Measurements from ENCODE around the gene STH. TPM values are rescaled to one million over a fixed set of nuclear protein-coding genes. Genes with fewer than 3 reads are reported as not detected.

Gene STH
- total and polyA plus RNA-seq, 2 of the 4 experiments (the other 2 are of a cell fraction), result not detected

GRCh38 chr17:45968732-45969131 lies 30.3 kb upstream of the STH start:
- no peak overlapping the region for H2AK5ac ChIP-seq (ENCODE audit: low read depth, low read length)
- peaks cover 43% of the 10 kb centered on the region for H3K27me3 ChIP-seq (ENCODE audit: control insufficient read depth, insufficient read depth, low read length)
- in situ Hi-C loops (cut with MboI; ENCODE audit: low sequenced_read_pairs) (no loop called here), intact Hi-C loops (cut with micrococcal nuclease) (no loop called here), dilution Hi-C loops (cut with HindIII; ENCODE audit: low sequenced_read_pairs, unreplicated experiment) (no loop called here)
- H3K18ac ChIP-seq (ENCODE audit: low read depth, low read length), result no peak overlapping the region
- H2BK5ac ChIP-seq (ENCODE audit: low read depth, low read length, poor library complexity, severe bottlenecking), result no peak overlapping the region
- H3K4me2 ChIP-seq (ENCODE audit: low read depth, low read length), result no peak overlapping the region
- 0 out of 2 replicates have a peak, but pooled peaks cover 2% of the 10 kb centered on the region for H3K9me3 ChIP-seq (ENCODE audit: control insufficient read depth, insufficient read depth, low read length)
- H3K9ac ChIP-seq (ENCODE audit: low read depth, low read length), result no peak overlapping the region
- H3K27ac ChIP-seq (ENCODE audit: insufficient read depth, low read length), result no peak overlapping the region
- DNase-seq (no peak), ATAC-seq (ENCODE audit: low read depth) (no peak)
- no CpG with 5 or more reads among the region's 2 CpGs for WGBS, 2 experiments (ENCODE audit: extremely low coverage in 2 of 2, insufficient read length in 1 of 2)
- TF ChIP-seq MAZ (IDR thresholded peaks at IDR 0.05; ENCODE audit: borderline replicate concordance, low read depth, low read length), result no peak
- no peak for TF ChIP-seq BHLHE40 (IDR thresholded peaks at IDR 0.05; ENCODE audit: low read depth, low read length)
- TF ChIP-seq CHD1 (IDR thresholded peaks at IDR 0.05; ENCODE audit: low read depth, low read length), result no peak
- no peak for TF ChIP-seq SMC3 (IDR thresholded peaks at IDR 0.05; ENCODE audit: low read depth, low read length)
- TF ChIP-seq RAD21 (IDR thresholded peaks at IDR 0.05; ENCODE audit: low read length), result no peak
- TF ChIP-seq POLR2A (IDR thresholded peaks at IDR 0.05; ENCODE audit: low read depth, low read length), result no peak
- no peak for TF ChIP-seq ELK1 (IDR thresholded peaks at IDR 0.05; ENCODE audit: borderline replicate concordance, low read depth, low read length)
- TF ChIP-seq RCOR1 (IDR thresholded peaks at IDR 0.05; ENCODE audit: insufficient replicate concordance, low read length), result no peak
- TF ChIP-seq MAFK (IDR thresholded peaks at IDR 0.05; ENCODE audit: low read depth, low read length), result no peak
- no peak for TF ChIP-seq NFE2L2 (IDR thresholded peaks at IDR 0.05; ENCODE audit: low read depth, low read length)
- no peak for TF ChIP-seq MXI1 (IDR thresholded peaks at IDR 0.05; ENCODE audit: borderline replicate concordance, low read depth, low read length)
- TF ChIP-seq CEBPB (IDR thresholded peaks at IDR 0.05; ENCODE audit: low read depth, low read length), result no peak
- TF ChIP-seq, protein P1, sequence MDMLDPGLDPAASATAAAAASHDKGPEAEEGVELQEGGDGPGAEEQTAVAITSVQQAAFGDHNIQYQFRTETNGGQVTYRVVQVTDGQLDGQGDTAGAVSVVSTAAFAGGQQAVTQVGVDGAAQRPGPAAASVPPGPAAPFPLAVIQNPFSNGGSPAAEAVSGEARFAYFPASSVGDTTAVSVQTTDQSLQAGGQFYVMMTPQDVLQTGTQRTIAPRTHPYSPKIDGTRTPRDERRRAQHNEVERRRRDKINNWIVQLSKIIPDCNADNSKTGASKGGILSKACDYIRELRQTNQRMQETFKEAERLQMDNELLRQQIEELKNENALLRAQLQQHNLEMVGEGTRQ (IDR thresholded peaks at IDR 0.05; ENCODE audit: low read depth, low read length), result no peak
- H4K20me1 ChIP-seq (ENCODE audit: insufficient read depth, low read length), result no peaks in the 10 kb centered on the region
- ChIA-PET POLR2A (ENCODE audit: unreplicated experiment) (no interaction called here), CTCF (interaction anchor here (0.7 kb wide), 1 partner anchor 18 kb away, joined by 6 read pairs; no protein-coding TSS in a partner anchor)
- H4K91ac ChIP-seq (ENCODE audit: insufficient read depth, low read depth, low read length), result no peak overlapping the region
- H3K56ac ChIP-seq (ENCODE audit: extremely low read depth, insufficient read depth, low read length), result no peak overlapping the region
- no peak overlapping the region for H3K14ac ChIP-seq (replicated peaks; ENCODE audit: low read depth, low read length)
- H3K4me3 ChIP-seq (ENCODE audit: insufficient read depth, low read depth, low read length), result no peak overlapping the region
- BruUV-seq (replicated peaks), result no TSS peak
- no peak overlapping the region for H4K5ac ChIP-seq (ENCODE audit: low read depth, low read length)
- no peak overlapping the region for H2BK120ac ChIP-seq (ENCODE audit: low read depth, low read length)
- no peaks in the 10 kb centered on the region for H3K79me1 ChIP-seq (ENCODE audit: low read depth in 1 of 2, low read length in 2 of 2)
- no peak overlapping the region for H3K23ac ChIP-seq (ENCODE audit: low read depth, low read length)
- no peak overlapping the region for H3K4ac ChIP-seq (ENCODE audit: low read depth, low read length)
- no peak overlapping the region for H2AK9ac ChIP-seq (replicated peaks; ENCODE audit: low read depth, low read length, poor library complexity)
- no peak overlapping the region for H2BK20ac ChIP-seq (ENCODE audit: low read depth, low read length)
- H2BK15ac ChIP-seq (ENCODE audit: low read depth, low read length), result no peak overlapping the region
- H3K36me3 ChIP-seq (ENCODE audit: control insufficient read depth, insufficient read depth, low read length), result no peaks in the 10 kb centered on the region
- no peaks in the 10 kb centered on the region for H3K4me1 ChIP-seq (ENCODE audit: control insufficient read depth, insufficient read depth, low read length)
- no peak overlapping the region for H2AFZ ChIP-seq (replicated peaks; ENCODE audit: low read length, poor library complexity)
- no peaks in the 10 kb centered on the region for H3K9me1 ChIP-seq (ENCODE audit: insufficient read depth, low read length)
- H4K8ac ChIP-seq (ENCODE audit: low read depth in 2 of 2, low read length in 2 of 2), result no peak overlapping the region

Data from IMR-90 (cell line).